ENCODE measurements around the gene STARD13.

Gene STARD13

GRCh38 chr13:33218020-33218419, 67.5 kb downstream of the STARD13 start:
- no peak for DNase-seq

- DNase-seq = no peak
Observed at GRCh38 chr13:33217256-33217655, 68.3 kb downstream of the STARD13 start.

- DNase-seq = no peak
Observed at GRCh38 chr13:33213797-33214196, 71.8 kb downstream of the STARD13 start.

GRCh38 chr13:33213024-33213768, 72.4 kb downstream of the STARD13 start:
- DNase-seq = no peak

DNA sequence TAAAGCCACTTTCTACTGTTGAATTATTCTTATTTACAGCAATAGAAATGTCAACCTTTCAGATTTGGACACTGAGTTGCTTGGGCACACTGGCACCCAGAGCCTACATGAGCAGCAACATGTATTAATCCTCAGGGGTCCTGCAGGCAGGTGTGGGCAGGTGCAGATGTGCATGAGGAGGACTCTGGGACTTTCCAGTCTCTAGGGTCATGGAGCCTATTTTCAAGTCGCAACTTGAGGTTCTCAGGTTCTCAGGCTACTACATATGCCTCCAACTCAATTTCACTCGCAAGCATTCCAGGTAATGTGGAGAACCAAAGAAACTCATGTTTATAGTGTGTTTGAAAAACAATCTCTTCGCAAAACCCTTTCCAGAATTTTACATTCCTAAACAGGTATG, 73.2 kb downstream of the STARD13 start:
- DNase-seq = no peak

- DNase-seq = no peak
Observed at GRCh38 chr13:33210090-33210489, 75.5 kb downstream of the STARD13 start.

- DNase-seq = no peak
Observed at GRCh38 chr13:33208290-33209220, 77.0 kb downstream of the STARD13 start.

DNA sequence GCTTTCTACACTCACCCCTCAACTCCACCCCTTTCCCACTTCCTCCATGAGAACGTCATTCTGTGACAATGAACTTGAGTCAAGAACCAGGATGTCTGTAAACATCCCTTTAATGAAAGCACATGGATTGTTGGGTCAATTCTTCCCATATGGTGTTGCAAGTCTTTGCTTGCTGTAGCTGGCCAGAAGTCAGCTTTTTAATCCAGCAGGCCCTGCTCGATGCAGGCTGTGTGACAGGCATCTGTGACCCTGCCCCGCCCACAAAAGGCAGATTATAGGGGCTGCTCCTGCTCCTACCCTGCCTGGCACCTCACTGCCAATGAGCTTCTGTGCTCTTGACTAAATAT, 78.0 kb downstream of the STARD13 start:
- DNase-seq = no peak

DNA sequence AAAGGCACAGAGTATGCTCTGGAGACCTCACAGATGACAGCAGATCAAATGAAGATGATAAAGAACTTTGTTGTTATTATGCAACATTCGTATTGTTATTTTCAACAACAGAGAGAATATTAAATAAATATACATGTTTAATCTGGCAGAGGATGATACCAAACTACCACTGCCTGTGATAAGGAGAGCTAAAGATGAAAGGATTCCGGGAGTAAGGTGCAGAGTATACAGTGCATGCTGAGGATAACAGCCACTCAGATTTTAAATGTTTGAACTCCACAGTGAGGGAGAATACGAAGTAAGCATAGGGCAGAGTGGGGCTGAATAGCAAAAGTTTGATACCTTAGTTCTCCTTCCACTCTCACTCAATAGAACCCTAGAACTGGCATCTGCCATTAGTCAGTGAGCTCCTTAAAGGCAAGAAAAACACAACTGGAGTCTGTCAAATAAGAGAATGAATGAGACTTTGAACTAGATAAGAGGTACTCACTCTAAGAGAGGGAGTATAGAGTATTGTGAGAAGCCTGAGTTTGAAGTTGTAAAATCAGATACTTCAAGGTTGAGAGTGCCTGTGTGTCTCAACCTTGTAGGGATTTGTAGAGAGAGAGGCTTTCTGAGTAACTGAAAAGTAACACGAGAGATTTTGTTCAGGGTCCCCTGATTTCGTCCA, 78.5 kb downstream of the STARD13 start:
- DNase-seq = no peak

DNA sequence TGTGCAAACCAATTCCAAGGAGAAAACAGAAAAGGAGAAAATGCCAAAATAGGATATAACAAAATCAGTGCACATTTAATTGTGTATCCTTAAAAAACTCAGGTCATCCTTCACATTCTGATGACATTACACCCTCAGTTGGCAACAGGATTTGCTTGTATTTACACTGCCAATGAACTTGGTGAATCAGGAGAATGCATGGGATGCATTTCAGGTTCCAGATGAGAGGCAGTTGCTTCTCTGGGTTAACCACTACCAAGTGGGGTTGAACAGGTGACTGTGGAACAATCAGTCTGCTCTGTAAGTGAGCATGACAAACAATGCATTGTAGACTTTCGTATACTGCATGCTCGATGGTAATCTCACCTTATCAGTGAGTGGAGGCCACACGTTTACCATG, 79.1 kb downstream of the STARD13 start:
- DNase-seq = no peak

- DNase-seq = no peak
Observed at GRCh38 chr13:33205804-33206221, 79.7 kb downstream of the STARD13 start.

GRCh38 chr13:33205224-33205623, 80.3 kb downstream of the STARD13 start:
- no peak for DNase-seq

GRCh38 chr13:33204130-33204927, 81.2 kb downstream of the STARD13 start:
- no peak for DNase-seq

GRCh38 chr13:33202644-33203169, 82.8 kb downstream of the STARD13 start:
- no peak for DNase-seq

GRCh38 chr13:33201659-33202058, 83.9 kb downstream of the STARD13 start:
- no peak for DNase-seq

DNA sequence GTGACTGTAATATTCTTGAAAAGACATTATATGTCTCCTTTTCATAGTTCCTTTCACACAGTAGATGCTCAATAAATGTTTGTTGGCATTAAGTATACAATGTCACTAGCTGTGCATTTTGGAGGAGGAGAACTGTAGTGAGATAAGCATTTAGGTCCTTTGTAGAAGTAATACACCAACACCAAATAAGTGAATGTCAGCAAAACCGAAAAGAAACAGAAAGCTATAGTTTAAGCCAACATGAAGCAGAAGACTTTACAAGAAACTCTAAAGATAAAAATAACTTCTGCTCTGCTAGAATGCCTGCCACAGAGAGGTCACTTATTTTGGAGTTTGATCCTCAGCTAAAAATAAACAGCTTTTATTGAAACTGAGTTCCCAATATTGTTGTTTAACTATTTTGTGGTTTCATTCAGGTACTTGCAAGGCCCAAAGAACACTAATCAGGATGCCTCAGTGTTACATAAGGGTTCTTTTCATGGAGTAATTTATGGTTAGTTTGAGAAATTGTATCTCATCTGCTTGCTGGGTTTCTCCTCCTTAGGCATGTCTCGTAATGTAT, 86.2 kb downstream of the STARD13 start:
- no peak for DNase-seq

GRCh38 chr13:33197541-33197971, 88.0 kb downstream of the STARD13 start:
- DNase-seq = no peak

- no peak for DNase-seq
Observed at GRCh38 chr13:33196767-33197166, 88.8 kb downstream of the STARD13 start.

DNA sequence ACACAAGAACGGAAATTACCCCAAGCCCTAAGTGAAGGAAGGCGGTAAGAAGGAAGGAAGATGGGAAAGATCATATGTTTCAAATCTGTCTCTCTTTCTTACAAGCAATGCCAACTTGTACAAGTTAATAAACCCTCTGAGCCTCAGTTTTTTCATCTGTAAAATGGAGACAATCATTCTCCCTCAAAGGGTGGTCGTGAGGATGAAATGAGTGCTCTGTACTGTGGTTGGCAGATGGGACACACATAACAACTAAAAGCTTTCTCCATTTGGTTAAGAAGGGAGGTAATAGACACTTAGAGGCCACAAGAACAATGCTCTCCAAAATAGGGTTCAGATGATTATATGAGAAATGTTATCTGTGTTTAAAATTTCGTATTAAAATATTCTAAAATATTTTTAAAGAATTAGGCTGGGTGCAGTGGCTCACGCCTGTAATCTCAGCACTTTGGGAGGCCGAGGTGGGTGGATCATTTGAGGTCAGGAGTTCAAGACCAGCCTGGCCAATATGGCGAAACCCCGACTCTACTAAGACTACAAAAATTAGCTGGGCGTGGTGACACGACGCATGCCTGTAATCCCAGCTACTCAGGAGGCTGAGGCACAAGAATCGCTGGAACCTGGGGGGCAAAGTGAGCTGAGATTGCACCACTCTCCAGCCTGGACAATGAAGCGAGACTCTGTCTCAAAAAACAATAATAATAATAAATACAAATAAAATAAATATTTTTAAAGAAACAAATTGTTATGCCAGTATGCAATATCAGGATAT, 89.7 kb downstream of the STARD13 start:
- no peak for DNase-seq

- DNase-seq = no peak
Observed at GRCh38 chr13:33194820-33195692, 90.5 kb downstream of the STARD13 start.

Measured in NCI-H510A (cell line).